ENCODE measurements around the gene FYN. TPM values are rescaled to one million over a fixed set of nuclear protein-coding genes. Genes with fewer than 3 reads are reported as not detected.

Gene FYN
- total and polyA plus RNA-seq, 9 of the 15 experiments (the other 6 are each of a cell fraction or from before 2014, with no cell fraction given) = 2.9 to 22.1 (median 11.4) TPM

- H3K36me3 ChIP-seq (ENCODE audit: control insufficient read depth, insufficient read depth, low read length) = no peaks in the 10 kb centered on the region
- POLR2A ChIA-PET = no interaction called here
- H3K9me1 ChIP-seq (ENCODE audit: control insufficient read depth, insufficient read depth, low read length) = no peaks in the 10 kb centered on the region
- intact Hi-C loops (cut with micrococcal nuclease) (no loop called here), in situ Hi-C loops (cut with MboI) (loop anchor here (25.0 kb wide), 1 partner anchor 596 kb away; no protein-coding TSS in a partner anchor)
- no peak overlapping the region for H3K4me2 ChIP-seq (ENCODE audit: insufficient read depth, low read length)
- DNase-seq (ENCODE audit: extremely low read depth in 1 of 4, low spot score in 3 of 4) (no peak), FAIRE-seq (no peak), ATAC-seq (no peak)
- H4K20me1 ChIP-seq (replicated peaks; ENCODE audit: control insufficient read depth, insufficient read depth, low read length) = no peaks in the 10 kb centered on the region
- no peak overlapping the region for H3K27ac ChIP-seq (ENCODE audit: extremely low read depth, low read depth, low read length)
- H2AFZ ChIP-seq (ENCODE audit: low read depth, low read length) = no peak overlapping the region
- H3K4me1 ChIP-seq (replicated peaks in 1 of 2; ENCODE audit: control insufficient read depth in 2 of 2, insufficient read depth in 2 of 2, low read length in 2 of 2) = no peaks in the 10 kb centered on the region
- TF ChIP-seq ZNF780A (CRISPR knock-in tag; IDR thresholded peaks at IDR 0.05) (no peak), NR3C1 (CRISPR knock-in tag; IDR thresholded peaks at IDR 0.05) (no peak), MBD1 (CRISPR knock-in tag; IDR thresholded peaks at IDR 0.05) (no peak), ATF2 (CRISPR knock-in tag; IDR thresholded peaks at IDR 0.05) (no peak)
- TF ChIP-seq, protein P1, sequence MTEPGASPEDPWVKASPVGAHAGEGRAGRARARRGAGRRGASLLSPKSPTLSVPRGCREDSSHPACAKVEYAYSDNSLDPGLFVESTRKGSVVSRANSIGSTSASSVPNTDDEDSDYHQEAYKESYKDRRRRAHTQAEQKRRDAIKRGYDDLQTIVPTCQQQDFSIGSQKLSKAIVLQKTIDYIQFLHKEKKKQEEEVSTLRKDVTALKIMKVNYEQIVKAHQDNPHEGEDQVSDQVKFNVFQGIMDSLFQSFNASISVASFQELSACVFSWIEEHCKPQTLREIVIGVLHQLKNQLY (CRISPR knock-in tag; conservative IDR thresholded peaks at IDR 0.05) = no peak
- H3K9me3 ChIP-seq (replicated peaks; ENCODE audit: control insufficient read depth, insufficient read depth, low read depth, low read length) = no peaks in the 10 kb centered on the region
- no peak overlapping the region for H3K4me3 ChIP-seq
- H3K27me3 ChIP-seq (ENCODE audit: control insufficient read depth in 2 of 2, insufficient read depth in 2 of 2, low read length in 2 of 2) = peaks cover 0 to 19% of the 10 kb centered on the region in 2 experiments; a peak in 2 of 5 replicates
- WGBS (ENCODE audit: insufficient coverage, low coverage, missing lambda C conversion rate) = 19% methylated on average over 3 of the region's 3 CpGs
- CTCF ChIA-PET (ENCODE audit: low intra/inter-chr PET ratio) = interaction anchor here (0.6 kb wide), 1 partner anchor 312 kb away, joined by 3 read pairs; no protein-coding TSS in a partner anchor
- no peaks in the 10 kb centered on the region for H3K79me2 ChIP-seq (ENCODE audit: control insufficient read depth, insufficient read depth, low read length)
- no TSS peak for BruUV-seq (replicated peaks)
- no peak overlapping the region for H3K9ac ChIP-seq (ENCODE audit: insufficient read depth in 1 of 2, low read depth in 2 of 2, low read length in 2 of 2)
Observed at GRCh38 chr6:111716325-111716724, 156.9 kb downstream of the FYN start.

All from K562 (cell line).